Measurements from ENCODE around the gene MAD1L1.

DNA sequence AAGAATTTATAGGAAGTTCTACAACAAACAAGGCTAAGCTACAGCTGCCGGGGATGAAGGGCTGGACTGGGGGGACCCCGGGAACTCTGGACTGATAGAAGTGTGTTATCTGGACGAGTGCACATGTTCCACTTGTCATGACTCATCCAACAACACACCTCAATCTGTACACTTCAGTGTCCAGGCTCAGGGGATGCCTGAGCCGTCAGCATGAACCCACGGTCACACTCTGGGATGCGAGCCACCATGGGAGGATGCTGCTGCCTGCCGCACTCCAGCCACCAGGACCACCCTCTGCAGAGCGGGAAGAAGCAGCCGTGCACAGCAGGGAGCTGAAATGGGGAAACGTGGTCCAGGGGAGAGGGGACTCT is 67.5 kb downstream of the MAD1L1 start:
- TF ChIP-seq, protein P1, sequence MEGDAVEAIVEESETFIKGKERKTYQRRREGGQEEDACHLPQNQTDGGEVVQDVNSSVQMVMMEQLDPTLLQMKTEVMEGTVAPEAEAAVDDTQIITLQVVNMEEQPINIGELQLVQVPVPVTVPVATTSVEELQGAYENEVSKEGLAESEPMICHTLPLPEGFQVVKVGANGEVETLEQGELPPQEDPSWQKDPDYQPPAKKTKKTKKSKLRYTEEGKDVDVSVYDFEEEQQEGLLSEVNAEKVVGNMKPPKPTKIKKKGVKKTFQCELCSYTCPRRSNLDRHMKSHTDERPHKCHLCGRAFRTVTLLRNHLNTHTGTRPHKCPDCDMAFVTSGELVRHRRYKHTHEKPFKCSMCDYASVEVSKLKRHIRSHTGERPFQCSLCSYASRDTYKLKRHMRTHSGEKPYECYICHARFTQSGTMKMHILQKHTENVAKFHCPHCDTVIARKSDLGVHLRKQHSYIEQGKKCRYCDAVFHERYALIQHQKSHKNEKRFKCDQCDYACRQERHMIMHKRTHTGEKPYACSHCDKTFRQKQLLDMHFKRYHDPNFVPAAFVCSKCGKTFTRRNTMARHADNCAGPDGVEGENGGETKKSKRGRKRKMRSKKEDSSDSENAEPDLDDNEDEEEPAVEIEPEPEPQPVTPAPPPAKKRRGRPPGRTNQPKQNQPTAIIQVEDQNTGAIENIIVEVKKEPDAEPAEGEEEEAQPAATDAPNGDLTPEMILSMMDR (IDR thresholded peaks at IDR 0.05; ENCODE audit: insufficient read depth, low read length, poor library complexity, severe bottlenecking) = no peak
- TF ChIP-seq EZH2phosphoT487 (conservative IDR thresholded peaks at IDR 0.05; ENCODE audit: low read length) = no peak
